Stomach smooth muscle (tissue), 2 donors: ENCODE data around the gene TNRC6C.

Experiments used
- H3K27ac ChIP-seq: one replicate; pipeline ENCODE4 v1.7.0; 2013; ENCODE audit warnings: mild to moderate bottlenecking, low read length, inconsistent platforms
- H3K27me3 ChIP-seq, 2 donors: one replicate each; pipeline ENCODE4 v1.7.0; 2013; ENCODE audit warnings: low read length in 2 of 2; ENCODE audit not compliant: insufficient read depth in 2 of 2, control insufficient read depth in 1 of 2
- H3K36me3 ChIP-seq, 2 donors: one replicate each; pipeline ENCODE4 v1.7.0; 2013; ENCODE audit warnings: low read length in 2 of 2; ENCODE audit not compliant: control insufficient read depth in 2 of 2, insufficient read depth in 2 of 2
- H3K4me1 ChIP-seq: one replicate; pipeline ENCODE4 v1.7.0; 2013; ENCODE audit warnings: low read length; ENCODE audit not compliant: control insufficient read depth, insufficient read depth
- H3K4me3 ChIP-seq, 2 donors: one replicate each; pipeline ENCODE4 v1.7.0; 2013; ENCODE audit warnings: low read length in 2 of 2
- H3K9ac ChIP-seq, 2 donors: one replicate each; pipeline ENCODE4 v1.7.0; 2013; ENCODE audit warnings: low read length in 2 of 2, mild to moderate bottlenecking in 1 of 2
- H3K9me3 ChIP-seq, 2 donors: one replicate each; pipeline ENCODE4 v1.7.0; 2013; ENCODE audit warnings: low read length in 2 of 2; ENCODE audit not compliant: control insufficient read depth in 2 of 2
- donor health status: healthy.
- donor health status: Pancreatic carcinoma.

The TNRC6C gene

DNA sequence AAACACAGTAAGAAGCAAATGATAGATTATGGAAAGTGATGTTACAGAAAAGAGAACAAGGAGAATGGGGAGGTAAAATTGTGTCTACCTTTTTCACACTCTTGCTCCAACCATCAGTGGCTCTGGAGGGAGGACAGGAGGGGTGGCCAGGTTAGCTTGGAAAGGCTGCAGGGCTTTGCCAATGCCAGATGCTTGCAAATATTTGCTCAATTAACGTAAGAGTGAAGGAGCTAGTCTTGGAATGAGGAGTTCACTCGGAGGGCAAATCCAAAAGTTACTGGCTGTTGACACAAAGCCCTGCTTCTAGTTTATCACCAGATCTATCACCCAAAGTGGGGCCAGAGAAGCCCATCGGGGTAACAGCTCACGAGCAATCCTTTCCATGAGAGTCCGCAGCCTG lies 7.4 kb upstream of the TNRC6C start:
- H3K27me3 ChIP-seq: peaks cover 0 to 4% of the 10 kb centered on the region in 2 donors
- no peaks in the 10 kb centered on the region for H3K9me3 ChIP-seq
- no peak overlapping the region for H3K4me3 ChIP-seq
- no peak overlapping the region for H3K27ac ChIP-seq
- H3K4me1 ChIP-seq: no peaks in the 10 kb centered on the region
- no peak overlapping the region for H3K9ac ChIP-seq
- no peaks in the 10 kb centered on the region for H3K36me3 ChIP-seq

- no peak overlapping the region for H3K27ac ChIP-seq
- no peaks in the 10 kb centered on the region for H3K36me3 ChIP-seq
- no peaks in the 10 kb centered on the region for H3K9me3 ChIP-seq
- no peak overlapping the region for H3K9ac ChIP-seq
- no peak overlapping the region for H3K4me3 ChIP-seq
- H3K27me3 ChIP-seq: peaks cover 0 to 4% of the 10 kb centered on the region in 2 donors
- H3K4me1 ChIP-seq: peaks cover 1% of the 10 kb centered on the region
Measured at GRCh38 chr17:77952368-77952767, 6.1 kb upstream of the TNRC6C start.

DNA sequence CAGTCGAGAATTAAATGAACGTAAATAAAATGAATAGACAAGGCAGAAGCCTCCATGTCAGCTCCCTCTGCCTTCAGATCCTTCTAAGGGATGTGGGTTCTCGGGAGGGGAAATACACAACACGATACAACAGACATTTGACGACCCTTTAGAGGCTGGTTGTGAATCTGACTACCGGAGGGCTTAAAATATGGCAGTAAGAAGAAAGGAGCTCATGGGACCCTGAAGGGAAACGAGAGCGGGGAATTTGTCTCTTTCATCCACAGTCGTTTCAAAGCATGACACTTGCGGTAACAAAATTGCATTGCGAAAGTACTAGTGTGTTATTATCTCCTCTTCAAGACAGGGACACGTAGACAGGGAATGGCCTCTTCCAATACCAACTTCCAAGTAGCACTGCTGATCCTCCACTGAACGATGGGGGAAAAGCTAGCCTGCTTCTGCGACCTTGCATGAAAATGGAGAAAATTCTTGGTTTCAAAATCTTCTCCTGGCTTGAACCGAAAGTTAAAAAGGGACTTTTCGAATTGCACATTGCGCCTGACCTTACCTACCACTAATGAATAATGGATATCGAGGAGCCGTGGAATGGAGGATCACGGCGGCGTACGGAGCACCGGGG lies 1.2 kb upstream of the TNRC6C start:
- H3K4me3 ChIP-seq: peak overlapping the region; percentile 73 to 84
- H3K9ac ChIP-seq: peak overlapping the region; percentile 51 to 72
- no peaks in the 10 kb centered on the region for H3K27me3 ChIP-seq
- H3K27ac ChIP-seq: peak overlapping the region; percentile 60
- peaks cover 24% of the 10 kb centered on the region for H3K4me1 ChIP-seq
- H3K36me3 ChIP-seq: no peaks in the 10 kb centered on the region
- no peaks in the 10 kb centered on the region for H3K9me3 ChIP-seq

DNA sequence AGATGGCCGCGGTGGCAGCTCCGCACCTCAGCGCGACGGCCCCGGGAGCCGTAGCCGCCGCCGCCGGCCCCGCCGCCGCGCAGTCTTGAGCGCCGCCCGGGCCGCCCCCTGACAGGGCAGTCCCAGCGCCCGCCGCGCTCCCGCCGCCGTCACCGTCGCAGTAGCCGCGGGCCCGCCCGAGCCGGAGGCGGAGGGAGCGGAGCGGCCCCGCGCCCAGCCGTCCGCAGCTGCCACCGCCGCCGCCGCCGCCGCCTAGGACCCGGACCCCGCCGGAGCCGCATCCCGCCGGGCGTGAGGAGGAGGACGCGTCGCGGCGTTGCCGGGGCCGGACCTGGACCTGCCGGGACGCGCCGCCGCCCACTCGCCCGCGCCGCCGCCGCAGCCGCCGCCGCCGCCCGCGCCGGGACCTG lies 218 bp downstream of the TNRC6C start:
- Histone ChIP-seq H3K27ac (peak overlapping the region; percentile 60), H3K27me3 (no peaks in the 10 kb centered on the region), H3K9ac (no peak overlapping the region), H3K4me3 (peak overlapping the region in 1 of 2 donors; percentile 55), H3K9me3 (no peaks in the 10 kb centered on the region), H3K4me1 (peaks cover 26% of the 10 kb centered on the region), H3K36me3 (no peaks in the 10 kb centered on the region)

GRCh38 chr17:77959126-77959925 lies 823 bp downstream of the TNRC6C start:
- peak overlapping the region; percentile 74 to 83 for H3K4me3 ChIP-seq
- H3K9ac ChIP-seq: peak overlapping the region; percentile 63 to 69
- no peaks in the 10 kb centered on the region for H3K36me3 ChIP-seq
- H3K9me3 ChIP-seq: no peaks in the 10 kb centered on the region
- H3K27me3 ChIP-seq: no peaks in the 10 kb centered on the region
- peaks cover 31% of the 10 kb centered on the region for H3K4me1 ChIP-seq
- H3K27ac ChIP-seq: peak overlapping the region; percentile 46

DNA sequence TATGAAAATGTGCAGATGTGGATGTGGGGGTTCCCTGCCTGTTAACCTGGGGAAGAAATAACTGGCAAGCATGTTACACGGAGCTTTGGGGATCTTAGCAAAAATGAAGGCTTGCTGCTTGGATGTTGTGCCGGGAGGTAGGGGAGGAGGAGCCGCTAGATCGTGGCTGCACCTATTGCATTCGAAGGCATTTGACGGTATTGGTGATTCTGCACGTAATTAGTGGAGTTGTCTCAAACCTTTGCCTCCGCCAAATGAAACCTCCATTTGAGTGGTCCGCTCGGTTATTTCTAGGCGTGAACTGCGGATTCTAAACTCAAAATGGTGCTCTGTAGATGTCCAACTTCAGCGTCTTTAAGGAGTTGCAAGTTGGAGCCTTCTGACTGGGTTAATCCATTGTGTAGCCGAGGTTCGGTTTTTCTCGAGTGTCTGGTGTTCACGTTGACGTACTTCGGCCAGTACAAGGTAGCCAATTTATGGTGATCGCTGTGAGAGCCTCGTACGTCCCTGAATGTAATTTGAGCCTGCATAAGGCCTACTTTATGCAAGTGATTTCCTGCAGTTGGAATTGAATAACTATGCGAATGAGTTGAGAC lies 1.5 kb downstream of the TNRC6C start:
- H3K27ac ChIP-seq: peak overlapping the region; percentile 46

DNA sequence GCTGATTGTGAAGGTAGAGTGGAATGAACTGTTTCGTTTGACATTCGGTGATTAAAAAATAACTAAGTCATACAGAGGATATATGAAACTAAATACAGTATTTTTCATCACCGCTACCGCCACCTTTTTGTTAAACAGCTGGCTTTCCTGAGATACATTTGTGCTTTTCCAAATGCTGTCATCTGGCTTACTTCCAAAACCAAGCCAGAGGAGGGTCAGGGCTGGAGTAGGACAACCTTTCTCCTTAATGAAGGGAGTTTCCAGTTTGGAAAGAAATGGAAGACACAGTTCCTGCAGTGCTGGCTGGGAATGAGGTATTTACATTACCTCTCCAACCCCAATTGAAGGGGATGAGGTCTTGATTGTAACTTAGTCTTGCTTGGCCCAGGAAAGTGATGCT lies 3.2 kb downstream of the TNRC6C start:
- H3K9me3 ChIP-seq: no peaks in the 10 kb centered on the region
- no peak overlapping the region for H3K27ac ChIP-seq
- H3K27me3 ChIP-seq: no peaks in the 10 kb centered on the region
- no peaks in the 10 kb centered on the region for H3K36me3 ChIP-seq
- H3K4me1 ChIP-seq: peaks cover 38% of the 10 kb centered on the region
- H3K4me3 ChIP-seq: peak overlapping the region in 1 of 2 donors; percentile 44
- H3K9ac ChIP-seq: no peak overlapping the region

More for the DNA sequence above, 1.5 kb downstream of the TNRC6C start:
- peak overlapping the region; percentile 74 to 83 for H3K4me3 ChIP-seq
- H3K4me1 ChIP-seq: peaks cover 38% of the 10 kb centered on the region
- H3K9ac ChIP-seq: peak overlapping the region; percentile 63 to 69
- H3K27me3 ChIP-seq: no peaks in the 10 kb centered on the region
- no peaks in the 10 kb centered on the region for H3K9me3 ChIP-seq
- H3K36me3 ChIP-seq: no peaks in the 10 kb centered on the region

- Histone ChIP-seq H3K4me3 (peak overlapping the region in 1 of 2 donors; percentile 44), H3K27me3 (no peaks in the 10 kb centered on the region)
Measured at GRCh38 chr17:77962348-77962747, 3.8 kb downstream of the TNRC6C start.

DNA sequence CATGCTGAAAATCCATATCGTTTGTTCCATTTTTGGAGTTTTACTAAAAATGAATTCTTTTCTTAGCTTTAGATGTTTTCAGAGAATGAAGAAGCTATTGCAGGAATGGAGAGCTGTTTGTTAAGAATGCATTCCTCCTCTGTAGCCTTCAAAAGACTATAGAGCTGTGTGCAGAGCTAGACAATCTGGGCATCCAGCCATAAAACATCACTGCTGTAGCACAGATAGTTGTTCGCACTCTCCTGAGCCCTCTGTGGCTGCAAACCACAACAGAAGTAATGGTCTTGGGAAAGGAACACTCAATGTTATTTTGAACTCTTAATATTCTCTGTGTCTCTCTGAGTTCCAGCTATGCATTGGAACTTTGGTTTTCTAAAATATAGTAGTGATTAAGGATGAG lies 4.9 kb downstream of the TNRC6C start:
- H3K36me3 ChIP-seq: no peaks in the 10 kb centered on the region
- H3K9me3 ChIP-seq: no peaks in the 10 kb centered on the region
- peak overlapping the region; percentile 7 to 24 for H3K4me3 ChIP-seq
- no peak overlapping the region for H3K27ac ChIP-seq
- H3K9ac ChIP-seq: no peak overlapping the region
- no peaks in the 10 kb centered on the region for H3K27me3 ChIP-seq
- peaks cover 31% of the 10 kb centered on the region for H3K4me1 ChIP-seq

More at GRCh38 chr17:77962348-77962747, 3.8 kb downstream of the TNRC6C start:
- no peak overlapping the region for H3K9ac ChIP-seq
- no peaks in the 10 kb centered on the region for H3K9me3 ChIP-seq
- H3K4me1 ChIP-seq: peaks cover 37% of the 10 kb centered on the region
- H3K27ac ChIP-seq: no peak overlapping the region
- no peaks in the 10 kb centered on the region for H3K36me3 ChIP-seq

- H3K9ac ChIP-seq: no peak overlapping the region
- H3K4me3 ChIP-seq: no peak overlapping the region
- peaks cover 25% of the 10 kb centered on the region for H3K4me1 ChIP-seq
- no peaks in the 10 kb centered on the region for H3K27me3 ChIP-seq
- H3K27ac ChIP-seq: no peak overlapping the region
- H3K36me3 ChIP-seq: no peaks in the 10 kb centered on the region
- no peaks in the 10 kb centered on the region for H3K9me3 ChIP-seq
Measured at GRCh38 chr17:77965352-77965751, 6.8 kb downstream of the TNRC6C start.
